GM12864 (cell line): Measurements from ENCODE around the gene CIBAR2.

Experiments used
- DNase-seq: peaks from one replicate; pipeline ENCODE4 v3.0.0-alpha.2; 2011; ENCODE audit warnings: low read depth
- H3K4me3 ChIP-seq: 2 replicates; pipeline ENCODE4 v1.5.1; 2011; ENCODE audit warnings: mild to moderate bottlenecking, low read depth, low read length, control low read depth
- CTCF ChIP-seq: IDR thresholded peaks from 2 replicates; pipeline ENCODE4 v1.5.1; 2011; ENCODE audit warnings: low read depth, mild to moderate bottlenecking, moderate library complexity, low read length, control low read depth, inconsistent platforms; ENCODE audit errors: missing control alignments

The CIBAR2 gene

DNA sequence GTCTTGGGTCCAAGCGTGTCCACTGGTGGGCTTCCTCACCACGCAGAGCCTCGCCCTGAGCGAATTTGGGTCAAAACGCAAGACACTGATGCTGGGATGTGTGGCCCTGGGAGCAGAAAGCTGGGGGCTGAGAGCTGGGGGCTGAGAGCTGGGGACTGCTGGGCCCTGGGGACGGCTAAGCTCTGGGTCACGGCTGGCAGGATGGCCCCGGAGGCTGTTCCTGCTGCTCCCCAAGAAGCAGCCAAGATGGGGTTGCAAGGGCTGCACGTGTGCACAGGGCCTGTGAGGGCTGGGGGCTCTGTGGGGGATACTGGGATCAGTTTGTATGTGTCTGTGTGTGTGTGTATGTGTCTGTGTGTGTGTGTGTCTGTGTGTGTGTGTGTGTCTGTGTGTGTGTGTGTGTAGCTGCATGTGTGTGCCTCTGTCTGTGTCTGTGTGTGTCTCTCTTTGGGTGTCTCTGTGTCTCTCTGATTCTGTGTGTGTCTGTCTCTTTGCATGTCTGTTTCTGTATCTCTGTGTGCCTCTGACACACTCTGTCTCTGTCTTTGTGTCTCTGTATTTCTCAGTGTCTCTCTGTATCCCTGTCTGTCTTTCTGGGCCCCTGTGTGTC lies 38.2 kb upstream of the CIBAR2 start:
- TF ChIP-seq CTCF = no peak
- no peak for DNase-seq
- H3K4me3 ChIP-seq = no peak overlapping the region

DNA sequence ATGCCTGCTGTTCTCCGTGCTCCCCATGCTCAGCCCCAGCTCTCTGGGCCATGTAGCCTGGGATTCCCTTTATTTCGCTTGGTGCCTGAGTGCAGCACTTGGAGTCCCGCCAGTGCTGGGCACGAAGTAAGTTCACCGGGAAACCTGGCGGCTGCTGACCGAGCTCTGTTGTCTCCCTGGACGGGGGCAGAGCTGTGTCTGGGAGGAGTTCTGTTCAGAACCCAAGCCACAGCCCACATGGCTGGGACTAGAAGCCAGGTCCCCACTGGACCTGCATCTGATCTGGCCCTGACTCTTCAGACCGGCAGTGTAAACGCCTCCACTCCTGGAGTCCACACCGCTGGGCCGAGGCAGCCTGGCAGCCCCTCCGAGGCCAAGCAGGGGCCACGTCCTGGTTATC lies 37.5 kb upstream of the CIBAR2 start:
- no peak for TF ChIP-seq CTCF
- DNase-seq = no peak
- H3K4me3 ChIP-seq = no peak overlapping the region

DNA sequence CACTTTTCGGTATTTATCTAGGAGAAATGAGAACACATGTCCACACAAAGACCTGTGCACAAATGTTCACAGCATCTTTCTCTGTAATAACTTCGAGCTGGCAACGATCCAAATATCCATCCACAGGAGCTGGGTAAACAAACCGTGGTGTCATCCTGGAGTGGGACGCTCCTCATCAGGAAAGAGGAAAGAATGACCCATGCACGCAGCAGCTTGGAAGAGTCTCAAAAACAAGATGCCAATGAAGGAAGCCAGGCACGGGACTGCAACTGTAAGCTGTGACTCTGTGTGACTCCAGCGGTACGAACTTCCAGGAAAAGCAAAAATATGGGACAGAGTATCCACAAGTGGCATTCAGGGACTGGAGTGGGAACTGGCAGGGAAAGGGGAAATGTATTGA lies 36.7 kb upstream of the CIBAR2 start:
- no peak for DNase-seq
- H3K4me3 ChIP-seq = no peak overlapping the region

GRCh38 chr16:85146922-85147651 lies 34.8 kb upstream of the CIBAR2 start:
- H3K4me3 ChIP-seq = no peak overlapping the region
- no peak for TF ChIP-seq CTCF
- no peak for DNase-seq

More for the DNA sequence above, 36.7 kb upstream of the CIBAR2 start:
- TF ChIP-seq CTCF = no peak

DNA sequence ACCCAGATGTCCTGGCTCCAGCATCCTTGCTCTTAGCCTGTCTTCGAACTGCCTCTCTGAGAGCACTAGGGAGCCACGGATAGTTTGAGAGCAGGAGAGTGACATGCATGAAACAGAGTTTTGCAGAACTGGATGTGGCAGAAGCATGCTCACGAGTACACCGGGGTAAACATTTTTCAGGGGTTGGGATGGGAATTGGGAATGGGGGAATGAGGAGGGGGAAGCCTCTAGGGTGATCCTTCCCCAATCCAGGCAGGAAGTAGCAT lies 34.2 kb upstream of the CIBAR2 start:
- no peak for TF ChIP-seq CTCF
- DNase-seq = no peak
- no peak overlapping the region for H3K4me3 ChIP-seq

DNA sequence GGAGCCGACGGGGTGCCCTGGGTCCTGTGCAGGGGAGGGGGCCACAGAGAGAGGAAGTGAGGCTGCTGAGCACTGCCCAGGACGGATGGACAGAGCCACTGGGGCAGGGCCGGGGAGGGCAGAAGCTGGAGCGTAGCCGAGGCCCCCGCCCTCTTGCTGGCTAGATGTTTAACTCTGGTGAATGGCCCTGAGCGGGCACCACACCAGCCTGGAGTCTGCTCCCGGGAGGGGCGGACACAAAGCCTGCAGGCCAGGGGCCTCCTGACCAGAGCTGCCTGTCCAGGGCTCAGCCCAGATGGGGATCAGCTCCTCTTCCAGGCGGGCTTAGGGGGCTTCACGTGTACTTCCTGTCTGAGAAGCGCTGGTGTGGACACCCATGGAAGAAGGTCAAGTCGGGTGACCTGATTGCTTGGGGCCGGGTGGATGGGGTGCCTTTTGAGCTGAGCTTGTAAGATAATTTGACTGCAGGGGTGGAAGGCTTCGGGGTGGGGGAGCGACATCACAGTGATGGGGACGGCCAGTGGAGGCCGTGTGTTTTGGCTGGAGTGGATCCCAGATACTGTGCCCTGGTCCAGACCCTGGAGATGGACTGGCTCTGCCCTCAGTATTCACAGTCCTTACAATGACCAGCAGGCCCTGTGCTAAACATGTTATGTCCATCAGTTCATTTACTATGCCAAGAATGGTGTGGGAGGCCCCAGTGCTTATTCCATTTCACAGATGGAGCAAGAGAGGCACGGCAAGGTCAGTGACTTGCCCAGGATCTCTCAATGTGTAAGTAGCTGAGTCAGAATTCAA lies 33.7 kb upstream of the CIBAR2 start:
- DNase-seq = no peak
- no peak for TF ChIP-seq CTCF
- no peak overlapping the region for H3K4me3 ChIP-seq

DNA sequence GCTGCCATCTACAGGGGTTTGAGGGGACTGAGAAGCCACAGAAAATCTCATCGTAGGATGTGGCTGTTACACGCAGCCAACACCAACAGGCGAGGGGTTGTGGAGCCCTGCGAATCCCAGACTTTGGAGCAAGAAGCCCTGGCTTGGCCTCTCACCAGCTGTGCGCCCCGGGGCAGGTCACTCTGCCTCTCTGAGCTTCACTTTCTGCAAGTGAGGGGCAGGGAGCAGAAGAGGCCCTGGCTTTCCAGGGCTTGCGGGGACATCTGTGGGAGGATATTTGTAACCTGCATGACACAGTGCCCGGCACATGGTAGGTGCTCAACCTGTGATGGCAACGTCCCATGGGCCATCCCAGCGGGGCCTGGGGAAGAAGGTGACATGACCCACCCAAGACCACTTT lies 32.9 kb upstream of the CIBAR2 start:
- no peak for TF ChIP-seq CTCF
- H3K4me3 ChIP-seq = no peak overlapping the region
- DNase-seq = no peak
